GM18502 (cell line): ENCODE results near the gene PLXNB1.

Source experiments
- ATAC-seq: cut with Tn5 transposase; IDR thresholded peaks from one replicate; pipeline ENCODE4 v1.9.1; 2021; ENCODE audit warnings: mild to moderate bottlenecking; ENCODE audit not compliant: unreplicated experiment, poor library complexity

Gene PLXNB1

GRCh38 chr3:48434591-48435222 lies 4.8 kb upstream of the PLXNB1 start:
- no peak for ATAC-seq

- no peak for ATAC-seq
Observed at GRCh38 chr3:48433472-48434118, 3.7 kb upstream of the PLXNB1 start.

GRCh38 chr3:48432411-48433371 lies 2.8 kb upstream of the PLXNB1 start:
- no peak for ATAC-seq

- ATAC-seq: no peak
Observed at GRCh38 chr3:48431224-48432029, 1.5 kb upstream of the PLXNB1 start.

- no peak for ATAC-seq
Observed at GRCh38 chr3:48430708-48431101, 819 bp upstream of the PLXNB1 start.

- ATAC-seq: no peak
Observed at GRCh38 chr3:48429317-48429959, 448 bp downstream of the PLXNB1 start.

GRCh38 chr3:48428572-48429316 lies 1.1 kb downstream of the PLXNB1 start:
- ATAC-seq: no peak

GRCh38 chr3:48428088-48428571 lies 1.8 kb downstream of the PLXNB1 start:
- no peak for ATAC-seq

- no peak for ATAC-seq
Observed at GRCh38 chr3:48427630-48427962, 2.3 kb downstream of the PLXNB1 start.

- ATAC-seq: no peak
Observed at GRCh38 chr3:48426944-48427629, 2.8 kb downstream of the PLXNB1 start.

GRCh38 chr3:48426401-48426909 lies 3.4 kb downstream of the PLXNB1 start:
- no peak for ATAC-seq

GRCh38 chr3:48425281-48425812 lies 4.5 kb downstream of the PLXNB1 start:
- ATAC-seq: no peak

- no peak for ATAC-seq
Observed at GRCh38 chr3:48423883-48424695, 5.8 kb downstream of the PLXNB1 start.

GRCh38 chr3:48423241-48423882 lies 6.5 kb downstream of the PLXNB1 start:
- ATAC-seq: no peak

GRCh38 chr3:48422681-48423080 lies 7.2 kb downstream of the PLXNB1 start:
- no peak for ATAC-seq

GRCh38 chr3:48422272-48422671 lies 7.6 kb downstream of the PLXNB1 start:
- no peak for ATAC-seq

- ATAC-seq: no peak
Observed at GRCh38 chr3:48420561-48420960, 9.3 kb downstream of the PLXNB1 start.
